NCI-H2196 treated with DMSO at 0.1 percent for 48 hours (cell line): ENCODE results near the gene ZNF226.
"Not testable (repeated sequence)": the region's sequence is repeated elsewhere in the genome, so short reads cannot be mapped to it uniquely, and the experiment has no call there.

ENCODE experiments used
- DNase-seq: peaks from one replicate; lab custom pipeline; 2025; ENCODE audit not compliant: unreplicated experiment; lab: John Stamatoyannopoulos, UW

Gene ZNF226

DNA sequence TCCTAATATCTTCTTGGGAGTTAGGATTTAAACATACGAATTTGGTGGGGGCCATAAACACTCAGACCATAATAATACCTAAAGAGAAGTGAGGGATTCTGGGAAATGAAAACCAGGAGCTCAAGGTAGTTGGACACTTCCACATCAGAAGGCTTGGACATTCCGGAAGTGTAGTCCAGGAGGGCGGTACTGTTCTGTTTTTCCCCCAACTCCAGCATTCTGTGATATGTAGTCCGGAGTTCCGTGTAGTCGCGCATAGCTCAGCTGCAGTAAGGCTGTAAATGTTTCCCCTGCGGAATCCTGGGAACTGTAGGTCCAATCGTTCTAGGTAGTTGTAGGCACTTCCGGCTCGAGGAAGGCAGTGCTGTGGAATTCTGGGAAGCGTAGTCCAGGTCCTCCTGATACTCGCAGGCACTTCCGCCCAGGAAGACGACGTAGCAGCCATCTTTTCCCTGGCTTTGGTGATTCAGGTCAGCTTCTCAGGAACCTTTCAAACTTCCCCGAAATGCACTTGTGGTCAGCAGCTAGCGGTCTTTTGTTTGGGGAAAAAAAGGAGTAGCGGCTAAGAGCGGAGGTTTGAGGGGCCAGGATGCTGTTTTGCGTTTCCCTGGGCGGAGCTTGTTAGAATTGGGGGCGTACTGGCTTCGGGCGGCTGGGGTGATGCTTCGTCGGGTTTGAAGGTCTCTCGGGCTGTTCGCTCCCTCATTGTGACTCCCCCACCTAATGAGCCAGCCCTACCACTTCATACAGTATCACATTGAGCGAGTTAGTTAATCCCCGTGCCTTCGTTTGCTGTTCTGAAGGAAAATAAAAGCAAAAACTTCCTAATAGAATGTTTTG, at the start of gene ZNF226:
Gene ZNF226, plus strand, starts transcription at position 428 of the 840 bp plus-strand sequence. CDS start 4,981 bp downstream, outside the sequence.
- peak; percentile 96 for DNase-seq

DNA sequence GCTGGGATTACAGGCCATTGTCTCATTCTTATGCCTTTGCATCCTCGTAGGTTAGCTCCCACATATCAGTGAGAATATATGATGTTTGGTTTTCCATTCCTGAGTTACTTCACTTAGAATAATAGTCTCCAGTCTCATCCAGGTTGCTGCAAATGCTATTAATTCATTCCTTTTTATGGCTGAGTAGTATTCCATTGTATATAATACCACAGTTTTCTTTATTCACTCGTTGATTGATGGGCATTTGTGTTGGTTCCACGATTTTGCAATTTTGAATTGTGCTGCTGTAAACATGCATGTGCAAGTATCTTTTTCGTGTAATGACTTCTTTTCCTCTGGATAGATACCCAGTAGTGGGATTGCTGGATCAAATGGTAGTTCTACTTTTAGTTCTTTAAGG, 43.7 kb upstream of the ZNF226 start:
- not testable (repeated sequence) for DNase-seq

GRCh38 chr19:44131955-44132354, 32.9 kb upstream of the ZNF226 start:
- no peak for DNase-seq

- DNase-seq: peak; percentile 14
These were observed 23.5 kb upstream of the ZNF226 start, which contains the start of gene ZNF234 for GRCh38 chr19:44141191-44142058. ZNF234 (plus strand) TSS chr19:44141554; CDS start chr19:44144633, 3,079 bp downstream.

GRCh38 chr19:44142059-44142433, 22.9 kb upstream of the ZNF226 start:
- DNase-seq: no peak

DNA sequence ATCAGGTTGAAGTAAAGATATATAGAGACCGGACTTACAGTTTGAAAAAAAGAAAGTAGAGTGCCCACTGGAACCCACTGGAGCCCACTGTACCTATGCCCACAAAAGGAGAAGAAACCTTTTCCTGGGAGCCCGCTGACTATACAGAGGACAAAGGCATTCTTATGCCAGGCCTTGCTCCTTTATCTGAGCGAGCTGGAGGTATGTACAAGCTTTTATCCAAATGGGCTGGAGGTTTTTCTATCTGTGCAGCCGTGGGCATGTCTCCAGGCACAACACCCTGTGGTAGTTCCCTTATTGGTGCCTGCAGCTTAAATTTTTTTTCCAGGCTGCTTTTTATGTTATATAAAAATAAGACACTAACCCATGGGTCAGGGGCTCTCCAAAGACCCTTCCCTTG, 15.1 kb upstream of the ZNF226 start:
- no peak for DNase-seq

GRCh38 chr19:44151491-44151890, 13.4 kb upstream of the ZNF226 start:
- DNase-seq: no peak

GRCh38 chr19:44156475-44156874, 8.4 kb upstream of the ZNF226 start:
- no peak for DNase-seq

- no peak for DNase-seq
These were observed 1.1 kb upstream of the ZNF226 start for GRCh38 chr19:44163789-44164188.

DNA sequence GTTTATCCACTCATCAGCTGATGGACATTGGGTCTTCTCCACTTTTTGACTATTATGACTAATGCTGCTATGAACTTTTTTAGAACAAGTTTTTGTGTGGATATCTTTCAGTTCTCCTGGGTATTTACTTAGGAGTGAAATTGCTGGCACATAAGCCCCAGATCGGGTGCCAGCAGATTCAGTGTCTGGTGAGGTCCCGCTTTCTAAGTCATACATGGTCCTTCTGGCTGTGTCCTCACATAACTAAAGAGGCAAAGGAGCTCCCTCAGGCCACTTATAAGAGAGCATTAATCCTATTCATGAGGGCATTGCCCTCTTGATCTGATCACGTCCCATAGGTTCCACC, 600 bp upstream of the ZNF226 start:
- DNase-seq: no peak

DNA sequence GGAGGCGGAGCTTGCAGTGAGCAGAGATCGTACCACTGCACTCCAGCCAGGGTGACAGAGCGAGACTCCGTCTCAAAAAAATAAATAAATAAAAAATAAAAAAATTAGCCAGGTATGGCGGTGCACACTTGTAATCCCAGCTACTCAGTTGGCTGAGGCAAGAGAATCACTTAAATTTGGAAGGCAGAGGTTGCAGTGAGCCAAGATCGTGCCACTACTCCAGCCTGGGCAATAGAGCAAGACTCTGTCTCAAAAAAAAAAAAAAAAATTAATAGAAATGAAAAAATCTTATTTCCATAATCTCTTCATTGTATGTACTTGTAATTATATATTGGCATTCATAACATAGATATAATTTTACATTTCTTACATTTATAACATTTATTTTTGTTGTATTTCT, 5.8 kb downstream of the ZNF226 start:
- DNase-seq: not testable (repeated sequence)

DNA sequence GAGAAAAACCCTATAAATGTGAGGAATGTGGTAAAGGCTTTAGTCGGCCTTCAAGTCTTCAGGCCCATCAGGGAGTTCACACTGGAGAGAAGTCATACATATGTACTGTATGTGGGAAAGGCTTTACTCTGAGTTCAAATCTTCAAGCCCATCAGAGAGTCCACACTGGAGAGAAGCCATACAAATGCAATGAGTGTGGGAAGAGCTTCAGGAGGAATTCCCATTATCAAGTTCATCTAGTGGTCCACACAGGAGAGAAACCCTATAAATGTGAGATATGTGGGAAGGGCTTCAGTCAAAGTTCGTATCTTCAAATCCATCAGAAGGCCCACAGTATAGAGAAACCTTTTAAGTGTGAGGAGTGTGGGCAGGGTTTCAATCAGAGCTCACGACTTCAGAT, 11.7 kb downstream of the ZNF226 start:
- DNase-seq: no peak

- no peak for DNase-seq
These were observed 16.1 kb downstream of the ZNF226 start for GRCh38 chr19:44180968-44181367.

DNA sequence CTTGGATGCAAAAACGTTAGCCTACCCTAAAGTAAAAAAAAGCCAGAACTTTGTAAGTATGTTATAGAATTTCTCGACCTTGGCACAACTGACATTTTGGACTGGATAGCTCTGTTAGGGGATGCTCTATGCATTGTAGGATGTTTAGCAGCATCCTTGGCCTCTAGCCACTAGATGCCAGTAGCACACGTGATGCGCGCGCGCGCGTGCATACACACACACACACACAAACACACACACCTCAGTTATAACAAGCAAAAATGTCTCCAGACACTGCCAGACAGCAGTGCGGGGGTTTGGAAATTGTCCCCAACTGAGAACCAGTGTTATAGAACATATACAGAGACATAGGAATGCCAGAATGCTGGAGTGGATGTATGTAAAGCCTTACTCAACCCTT, 17.2 kb downstream of the ZNF226 start:
- DNase-seq: no peak

DNA sequence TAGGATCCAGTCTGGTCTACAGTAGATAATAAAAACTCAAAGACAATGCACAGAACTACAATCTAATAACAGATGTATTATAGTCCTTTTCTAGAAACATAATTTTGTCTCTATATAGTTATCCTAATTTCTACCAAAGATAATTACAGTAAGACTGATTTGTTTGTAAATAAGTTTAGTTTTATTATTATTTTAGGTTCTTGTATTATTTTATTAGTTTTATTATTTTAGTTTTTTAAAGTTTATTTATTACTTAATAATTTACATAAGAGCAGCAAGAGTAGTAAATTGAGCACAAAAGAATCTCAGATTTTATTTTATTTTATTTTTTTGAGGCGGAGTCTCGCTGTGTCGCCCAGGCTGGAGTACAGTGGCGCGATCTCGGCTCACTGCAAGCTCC, 25.1 kb downstream of the ZNF226 start:
- DNase-seq: no peak

GRCh38 chr19:44192127-44192526, 27.2 kb downstream of the ZNF226 start:
- no peak for DNase-seq

DNA sequence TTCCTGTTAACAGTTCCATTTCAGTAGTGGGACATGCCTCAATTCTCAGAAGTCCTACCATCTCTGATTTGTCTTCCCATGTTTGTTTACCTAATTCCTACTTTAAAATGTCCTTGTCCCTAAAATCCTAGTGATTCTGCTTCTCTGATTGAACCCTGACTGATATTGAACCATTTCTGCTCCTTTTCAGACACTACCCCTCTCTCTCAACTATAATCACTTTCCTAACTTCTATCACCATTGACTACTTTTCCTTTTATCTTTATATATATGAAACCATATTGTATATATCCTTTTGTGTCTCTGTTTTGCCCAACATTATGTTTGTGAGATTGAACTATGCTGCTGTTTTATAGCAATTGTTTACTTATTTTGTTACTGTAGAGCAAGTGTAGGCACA, 31.9 kb downstream of the ZNF226 start:
- DNase-seq: no peak

DNA sequence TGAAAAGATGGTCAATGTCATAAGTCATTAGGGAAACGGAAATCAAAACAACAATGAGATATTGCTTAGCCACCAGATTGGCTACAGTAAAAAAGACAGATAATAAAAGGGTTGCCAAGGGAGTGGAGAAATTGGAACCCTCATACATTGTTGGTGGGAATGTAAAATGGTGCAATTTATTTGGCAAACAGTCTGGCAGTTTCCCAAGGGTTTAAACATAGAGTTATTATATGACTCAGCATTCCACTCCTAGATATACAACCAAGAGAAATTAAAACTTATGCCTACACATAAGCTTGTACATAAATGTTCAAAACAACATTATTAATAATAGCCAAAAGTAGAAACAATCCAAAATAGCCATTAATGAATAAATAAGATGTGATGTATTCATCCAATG, 37.6 kb downstream of the ZNF226 start:
- no peak for DNase-seq

GRCh38 chr19:44202974-44203373, 38.1 kb downstream of the ZNF226 start:
- DNase-seq: no peak

GRCh38 chr19:44203877-44204276, 39.0 kb downstream of the ZNF226 start:
- not testable (repeated sequence) for DNase-seq

- no peak for DNase-seq
These were observed 39.9 kb downstream of the ZNF226 start for GRCh38 chr19:44204772-44205171.
